H1 (cell line): ENCODE data around the gene TFDP1.

Experiments used
- EGR1 ChIP-seq: IDR thresholded peaks from 2 replicates; pipeline ENCODE4 v1.6.1; 2011; ENCODE audit warnings: low read depth, low read length, borderline replicate concordance
- EZH2 ChIP-seq: fragments of 200-600 bp; sonication (generic); IDR thresholded peaks from 2 replicates; pipeline ENCODE4 v1.7.1; 2012; ENCODE audit warnings: low read depth, mild to moderate bottlenecking, moderate library complexity, low read length, inconsistent platforms; ENCODE audit not compliant: severe bottlenecking
- POLR2AphosphoS5 ChIP-seq: IDR thresholded peaks from 2 replicates; pipeline ENCODE4 v1.6.1; 2011; ENCODE audit warnings: low read depth, low read length
- RNF2 ChIP-seq: fragments of 200-900, 300-1000 bp; sonication (generic); IDR thresholded peaks from 2 replicates; pipeline ENCODE4 v1.7.1; 2016; ENCODE audit warnings: borderline replicate concordance, low read depth, mild to moderate bottlenecking, antibody characterized with exemption, low read length; ENCODE audit not compliant: poor library complexity, severe bottlenecking; ENCODE audit errors: missing control alignments
- SP1 ChIP-seq: IDR thresholded peaks from 2 replicates; pipeline ENCODE4 v1.6.1; 2011; ENCODE audit warnings: low read depth, low read length
- TBP ChIP-seq: IDR thresholded peaks from 2 replicates; pipeline ENCODE4 v1.6.1; 2011; ENCODE audit warnings: low read depth, low read length, improper control_type of control experiment
- TF ChIP-seq, protein P1 (sequence below), 3 experiments: IDR thresholded peaks; 1 replicate in 2 of 3; 2 replicates in 1 of 3; pipeline versions ENCODE4 v1.5.1 to v1.6.1; 2011; ENCODE audit warnings: low read length in 3 of 3, mild to moderate bottlenecking in 3 of 3, inconsistent platforms in 2 of 3, low read depth in 1 of 3, moderate library complexity in 1 of 3; ENCODE audit not compliant: insufficient read depth in 1 of 3; ENCODE audit errors: control extremely low read depth in 1 of 3

GRCh38 chr13:113546571-113547237 lies 37.8 kb upstream of the TFDP1 start:
- TF ChIP-seq EZH2 (no peak), POLR2AphosphoS5 (no peak), SP1 (no peak), EGR1 (no peak), TBP (no peak), RNF2 (no peak)
- TF ChIP-seq, protein P1, sequence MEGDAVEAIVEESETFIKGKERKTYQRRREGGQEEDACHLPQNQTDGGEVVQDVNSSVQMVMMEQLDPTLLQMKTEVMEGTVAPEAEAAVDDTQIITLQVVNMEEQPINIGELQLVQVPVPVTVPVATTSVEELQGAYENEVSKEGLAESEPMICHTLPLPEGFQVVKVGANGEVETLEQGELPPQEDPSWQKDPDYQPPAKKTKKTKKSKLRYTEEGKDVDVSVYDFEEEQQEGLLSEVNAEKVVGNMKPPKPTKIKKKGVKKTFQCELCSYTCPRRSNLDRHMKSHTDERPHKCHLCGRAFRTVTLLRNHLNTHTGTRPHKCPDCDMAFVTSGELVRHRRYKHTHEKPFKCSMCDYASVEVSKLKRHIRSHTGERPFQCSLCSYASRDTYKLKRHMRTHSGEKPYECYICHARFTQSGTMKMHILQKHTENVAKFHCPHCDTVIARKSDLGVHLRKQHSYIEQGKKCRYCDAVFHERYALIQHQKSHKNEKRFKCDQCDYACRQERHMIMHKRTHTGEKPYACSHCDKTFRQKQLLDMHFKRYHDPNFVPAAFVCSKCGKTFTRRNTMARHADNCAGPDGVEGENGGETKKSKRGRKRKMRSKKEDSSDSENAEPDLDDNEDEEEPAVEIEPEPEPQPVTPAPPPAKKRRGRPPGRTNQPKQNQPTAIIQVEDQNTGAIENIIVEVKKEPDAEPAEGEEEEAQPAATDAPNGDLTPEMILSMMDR (IDR thresholded peaks at IDR 0.05; ENCODE audit: control extremely low read depth in 1 of 3, insufficient read depth in 1 of 3, low read depth in 1 of 3, low read length in 3 of 3) = no peak
